Lower lobe of right lung (tissue), 2 donors: ENCODE data around the gene VRK1. TPM values are rescaled to one million over a fixed set of nuclear protein-coding genes. Genes with fewer than 3 reads are reported as not detected.

Source experiments
- ATAC-seq, 2 donors: fragments of 200-7000 bp; cut with Tn5 transposase; one replicate each; pipeline ENCODE4 v1.9.1; 2020 to 2022; ENCODE audit warnings: mild to moderate bottlenecking in 2 of 2, moderate library complexity in 2 of 2
- DNase-seq: peaks from one replicate; pipeline ENCODE4 v3.0.0-alpha.2; 2020
- H3K27ac ChIP-seq: fragments of 200-600 bp; one replicate; pipeline ENCODE4 v1.8.0; 2022
- H3K27me3 ChIP-seq: fragments of 200-600 bp; one replicate; pipeline ENCODE4 v1.8.0; 2022; ENCODE audit warnings: low read depth
- H3K36me3 ChIP-seq: fragments of 200-600 bp; one replicate; pipeline ENCODE4 v1.8.0; 2022; ENCODE audit warnings: mild to moderate bottlenecking
- H3K4me1 ChIP-seq: fragments of 200-600 bp; one replicate; pipeline ENCODE4 v1.8.0; 2022
- H3K4me3 ChIP-seq: fragments of 200-600 bp; one replicate; pipeline ENCODE4 v1.8.0; 2022; ENCODE audit warnings: mild to moderate bottlenecking
- H3K9me3 ChIP-seq: fragments of 200-600 bp; one replicate; pipeline ENCODE4 v1.8.0; 2022
- intact Hi-C: fragments of 100-400 bp; cut with DNase I; formaldehyde crosslinking; loops from one replicate; pipeline ENCODE4 v1.11.0; 2022
- total RNA-seq: library from RNA; stranded (reverse); fragmentation: NEBNext Ultra II Directional; extraction: Animal tissue kit (Norgen Biotek cat#: 25700); gene quantifications from one replicate; pipeline ENCODE4 v1.2.1, GENCODE V29; 2021
- TF ChIP-seq, protein P1 (sequence below): fragments of 200-600 bp; IDR thresholded peaks from one replicate; pipeline ENCODE4 v1.8.0; 2022; ENCODE audit warnings: antibody characterized with exemption, mild to moderate bottlenecking
- donor health status: DM: no; HTN: yes; CAD: no; lungs with severe emphysema.

Gene VRK1
- total RNA-seq, 1 donor from 2014 or later = 9.5 TPM

GRCh38 chr14:96888158-96888557 is 91.0 kb downstream of the VRK1 start:
- Histone ChIP-seq H3K4me3 (no peak overlapping the region), H3K27me3 (no peaks in the 10 kb centered on the region), H3K27ac (no peak overlapping the region), H3K36me3 (no peaks in the 10 kb centered on the region), H3K4me1 (no peaks in the 10 kb centered on the region), H3K9me3 (no peaks in the 10 kb centered on the region)
- ATAC-seq = no peak
- intact Hi-C loops = no loop called here
- no peak for DNase-seq
- TF ChIP-seq, protein P1, sequence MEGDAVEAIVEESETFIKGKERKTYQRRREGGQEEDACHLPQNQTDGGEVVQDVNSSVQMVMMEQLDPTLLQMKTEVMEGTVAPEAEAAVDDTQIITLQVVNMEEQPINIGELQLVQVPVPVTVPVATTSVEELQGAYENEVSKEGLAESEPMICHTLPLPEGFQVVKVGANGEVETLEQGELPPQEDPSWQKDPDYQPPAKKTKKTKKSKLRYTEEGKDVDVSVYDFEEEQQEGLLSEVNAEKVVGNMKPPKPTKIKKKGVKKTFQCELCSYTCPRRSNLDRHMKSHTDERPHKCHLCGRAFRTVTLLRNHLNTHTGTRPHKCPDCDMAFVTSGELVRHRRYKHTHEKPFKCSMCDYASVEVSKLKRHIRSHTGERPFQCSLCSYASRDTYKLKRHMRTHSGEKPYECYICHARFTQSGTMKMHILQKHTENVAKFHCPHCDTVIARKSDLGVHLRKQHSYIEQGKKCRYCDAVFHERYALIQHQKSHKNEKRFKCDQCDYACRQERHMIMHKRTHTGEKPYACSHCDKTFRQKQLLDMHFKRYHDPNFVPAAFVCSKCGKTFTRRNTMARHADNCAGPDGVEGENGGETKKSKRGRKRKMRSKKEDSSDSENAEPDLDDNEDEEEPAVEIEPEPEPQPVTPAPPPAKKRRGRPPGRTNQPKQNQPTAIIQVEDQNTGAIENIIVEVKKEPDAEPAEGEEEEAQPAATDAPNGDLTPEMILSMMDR = no peak

DNA sequence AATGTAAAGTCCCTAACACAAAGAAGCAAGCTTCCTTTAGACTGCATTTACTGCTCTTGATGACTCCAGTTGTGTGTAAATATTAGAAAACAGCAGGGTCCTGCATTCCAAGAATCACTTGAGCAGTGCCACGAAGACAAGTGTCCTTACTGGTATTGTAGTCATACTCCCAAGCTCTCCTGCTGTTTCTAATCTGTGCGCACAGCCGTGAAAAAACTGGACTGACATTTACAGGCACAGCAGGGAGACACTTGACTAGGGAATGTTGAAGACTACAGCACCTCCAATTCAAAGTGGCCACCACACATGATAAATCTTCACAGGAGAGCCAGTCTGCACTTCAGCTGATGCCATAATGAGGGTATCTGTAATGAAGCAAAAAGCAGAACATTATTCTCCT is 91.4 kb downstream of the VRK1 start:
- ATAC-seq = no peak

DNA sequence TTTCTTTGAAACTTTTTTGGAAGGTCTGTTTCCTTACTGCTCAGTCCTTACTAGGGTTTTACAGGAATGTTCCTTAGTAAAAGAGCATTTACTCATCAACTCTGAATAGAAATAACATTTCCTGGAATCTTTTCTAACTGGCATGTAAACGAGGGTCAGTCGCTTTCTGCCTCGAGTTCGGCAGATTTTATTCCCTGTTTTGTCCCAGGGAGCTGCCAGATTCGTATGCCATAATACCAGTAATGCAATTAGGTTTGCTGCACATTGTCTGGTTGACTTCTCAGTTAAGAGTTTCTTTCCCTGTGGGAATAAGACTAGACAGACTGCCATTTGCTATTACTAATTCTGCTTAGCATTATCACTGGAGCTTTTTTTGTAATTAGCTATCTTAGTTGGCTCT is 91.9 kb downstream of the VRK1 start:
- intact Hi-C loops = no loop called here
- Histone ChIP-seq H3K4me3 (no peak overlapping the region), H3K27me3 (no peaks in the 10 kb centered on the region), H3K27ac (no peak overlapping the region), H3K4me1 (no peaks in the 10 kb centered on the region), H3K36me3 (no peaks in the 10 kb centered on the region), H3K9me3 (no peaks in the 10 kb centered on the region)
- ATAC-seq (no peak), DNase-seq (no peak)
- TF ChIP-seq, protein P1 = no peak

More for the DNA sequence above, 91.4 kb downstream of the VRK1 start:
- Histone ChIP-seq H3K27ac (no peak overlapping the region), H3K4me1 (no peaks in the 10 kb centered on the region), H3K9me3 (no peaks in the 10 kb centered on the region), H3K36me3 (no peaks in the 10 kb centered on the region), H3K4me3 (no peak overlapping the region), H3K27me3 (no peaks in the 10 kb centered on the region)
- TF ChIP-seq, protein P1 = no peak
- intact Hi-C loops = no loop called here
- no peak for DNase-seq

DNA sequence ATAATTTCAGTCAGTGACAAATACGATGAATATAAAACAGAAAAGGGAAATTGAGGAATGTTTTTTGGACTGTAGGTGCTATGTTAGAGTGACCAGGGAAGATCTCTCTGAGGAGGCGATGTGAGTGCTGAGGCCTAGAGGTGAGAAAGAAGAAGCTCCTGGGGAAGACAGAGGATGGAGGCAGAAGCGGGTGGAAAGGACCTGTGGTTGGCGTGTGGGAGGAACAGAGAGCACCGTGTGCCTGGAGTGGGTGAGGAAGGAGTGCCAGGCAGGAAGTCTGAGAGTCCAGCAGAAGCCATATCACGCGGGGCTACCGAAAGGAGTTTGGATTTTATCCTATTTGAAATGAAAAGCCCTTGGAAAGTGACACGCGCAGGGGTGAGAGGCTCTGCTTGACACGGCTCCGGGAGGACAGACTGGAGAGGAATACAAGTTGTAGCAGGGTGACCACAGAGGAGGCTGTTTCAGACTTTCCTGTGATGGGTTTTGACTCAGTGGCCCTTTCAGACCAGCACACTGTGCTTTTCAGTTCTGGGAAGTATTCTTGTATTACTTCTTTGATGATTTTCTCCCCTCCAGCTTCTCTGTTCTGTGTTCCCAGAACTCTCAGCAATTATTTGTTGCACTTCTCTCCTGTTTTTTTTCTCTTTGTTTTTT is 96.9 kb downstream of the VRK1 start:
- Histone ChIP-seq H3K36me3 (no peaks in the 10 kb centered on the region), H3K4me1 (no peaks in the 10 kb centered on the region), H3K27ac (no peak overlapping the region), H3K4me3 (no peak overlapping the region), H3K9me3 (no peaks in the 10 kb centered on the region), H3K27me3 (no peaks in the 10 kb centered on the region)
- DNase-seq = no peak
- intact Hi-C loops = no loop called here
- TF ChIP-seq, protein P1 = no peak
- ATAC-seq = no peak

GRCh38 chr14:96894966-96895365 is 97.8 kb downstream of the VRK1 start:
- Histone ChIP-seq H3K9me3 (no peaks in the 10 kb centered on the region), H3K4me1 (no peaks in the 10 kb centered on the region), H3K27ac (no peak overlapping the region), H3K36me3 (no peaks in the 10 kb centered on the region), H3K27me3 (no peaks in the 10 kb centered on the region), H3K4me3 (no peak overlapping the region)
- no peak for ATAC-seq
- TF ChIP-seq, protein P1 = no peak
- intact Hi-C loops = no loop called here
- no peak for DNase-seq
